AG10803 (cell line): ENCODE results near the gene MPI.
"Not testable (repeated sequence)": the region's sequence is repeated elsewhere in the genome, so short reads cannot be mapped to it uniquely, and the experiment has no call there.

Experiments
- DNase-seq: peaks from one replicate; pipeline ENCODE4 v3.0.0; 2010; ENCODE audit warnings: low read depth
- H3K4me3 ChIP-seq: 2 replicates; pipeline ENCODE4 v1.5.1; 2011; ENCODE audit warnings: mild to moderate bottlenecking, low read length, control low read depth
- TF ChIP-seq, protein P1 (sequence below): conservative IDR thresholded peaks from 2 replicates; pipeline ENCODE4 v1.5.1; 2011; ENCODE audit warnings: mild to moderate bottlenecking, low read length, control low read depth, inconsistent platforms

MPI gene

DNA sequence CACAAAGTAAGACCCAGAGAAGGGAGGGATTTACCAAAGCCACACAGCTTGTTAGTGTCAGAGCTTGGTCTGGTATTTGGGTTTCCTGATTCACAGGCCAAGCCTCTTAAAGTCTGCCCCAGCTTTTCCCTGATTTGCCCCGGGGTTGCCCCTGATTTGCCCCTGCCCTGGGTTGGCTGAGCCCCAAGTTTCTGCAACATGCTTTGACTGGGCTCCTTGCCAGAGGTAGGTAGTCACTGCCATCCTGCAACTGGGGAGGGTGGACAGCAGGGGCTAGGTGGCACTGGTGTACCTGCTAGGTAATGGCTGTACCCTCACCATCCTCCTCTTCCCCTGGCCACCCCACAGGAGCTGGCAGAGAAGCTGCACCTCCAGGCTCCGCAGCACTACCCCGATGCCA lies 2.5 kb downstream of the MPI start:
- no peak for DNase-seq
- H3K4me3 ChIP-seq, result no peak overlapping the region
- TF ChIP-seq, protein P1, sequence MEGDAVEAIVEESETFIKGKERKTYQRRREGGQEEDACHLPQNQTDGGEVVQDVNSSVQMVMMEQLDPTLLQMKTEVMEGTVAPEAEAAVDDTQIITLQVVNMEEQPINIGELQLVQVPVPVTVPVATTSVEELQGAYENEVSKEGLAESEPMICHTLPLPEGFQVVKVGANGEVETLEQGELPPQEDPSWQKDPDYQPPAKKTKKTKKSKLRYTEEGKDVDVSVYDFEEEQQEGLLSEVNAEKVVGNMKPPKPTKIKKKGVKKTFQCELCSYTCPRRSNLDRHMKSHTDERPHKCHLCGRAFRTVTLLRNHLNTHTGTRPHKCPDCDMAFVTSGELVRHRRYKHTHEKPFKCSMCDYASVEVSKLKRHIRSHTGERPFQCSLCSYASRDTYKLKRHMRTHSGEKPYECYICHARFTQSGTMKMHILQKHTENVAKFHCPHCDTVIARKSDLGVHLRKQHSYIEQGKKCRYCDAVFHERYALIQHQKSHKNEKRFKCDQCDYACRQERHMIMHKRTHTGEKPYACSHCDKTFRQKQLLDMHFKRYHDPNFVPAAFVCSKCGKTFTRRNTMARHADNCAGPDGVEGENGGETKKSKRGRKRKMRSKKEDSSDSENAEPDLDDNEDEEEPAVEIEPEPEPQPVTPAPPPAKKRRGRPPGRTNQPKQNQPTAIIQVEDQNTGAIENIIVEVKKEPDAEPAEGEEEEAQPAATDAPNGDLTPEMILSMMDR, result no peak

DNA sequence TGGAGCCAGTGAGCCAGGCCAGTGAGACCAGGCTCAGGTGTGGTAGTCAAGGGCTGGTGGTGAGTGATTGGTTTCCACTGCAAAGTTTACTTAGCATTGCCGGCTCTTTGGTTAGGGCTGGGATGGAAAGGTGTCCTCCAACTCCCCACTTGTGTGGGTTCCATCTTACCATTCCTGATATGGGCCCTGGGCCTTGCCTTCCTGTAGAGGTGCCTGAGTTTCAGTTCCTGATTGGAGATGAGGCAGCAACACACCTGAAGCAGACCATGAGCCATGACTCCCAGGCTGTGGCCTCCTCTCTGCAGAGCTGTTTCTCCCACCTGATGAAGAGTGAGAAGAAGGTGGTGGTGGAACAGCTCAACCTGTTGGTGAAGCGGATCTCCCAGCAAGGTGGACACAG lies 3.1 kb downstream of the MPI start:
- H3K4me3 ChIP-seq, result no peak overlapping the region
- TF ChIP-seq, protein P1, result no peak
- no peak for DNase-seq

DNA sequence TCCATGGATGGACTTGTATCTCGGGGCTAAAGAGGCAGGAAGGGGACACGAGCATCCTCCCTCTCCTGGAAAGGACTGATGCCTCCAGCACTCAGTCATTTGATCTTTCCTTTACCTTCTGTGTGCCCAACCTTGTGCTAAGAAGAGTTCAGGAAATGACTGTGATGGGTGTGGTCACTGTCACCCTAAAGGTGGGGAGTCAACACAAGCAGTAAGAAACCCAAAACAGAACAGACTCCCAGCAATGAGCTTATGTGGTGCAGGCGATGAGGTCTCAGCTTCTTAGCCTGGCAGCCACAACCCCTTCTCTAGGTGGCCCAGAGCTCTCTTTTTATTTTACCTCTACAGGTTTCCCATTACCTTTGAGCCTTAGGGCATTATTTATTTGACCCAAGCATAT lies 3.8 kb downstream of the MPI start:
- no peak overlapping the region for H3K4me3 ChIP-seq
- DNase-seq, result no peak
- TF ChIP-seq, protein P1, result no peak

DNA sequence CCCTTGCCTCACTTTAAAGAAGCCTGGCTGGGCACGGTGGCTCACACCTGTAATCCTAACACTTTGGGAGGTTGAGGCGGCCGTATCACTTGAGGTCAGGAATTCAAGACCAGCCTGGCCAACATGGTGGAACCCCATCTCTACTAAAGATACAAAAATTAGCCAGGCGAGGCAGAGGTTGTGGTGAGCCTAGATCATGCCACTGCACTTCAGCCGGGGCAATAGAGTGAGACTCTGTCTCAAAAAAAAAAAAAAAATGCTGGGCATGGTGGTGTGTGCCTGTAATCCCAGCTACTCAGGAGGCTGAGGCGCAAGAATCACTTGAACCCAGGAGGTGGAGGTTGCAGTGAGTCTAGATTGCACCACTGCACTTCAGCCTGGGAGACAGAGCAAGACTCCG lies 4.5 kb downstream of the MPI start:
- DNase-seq, H3K4me3 ChIP-seq: not testable (repeated sequence)

DNA sequence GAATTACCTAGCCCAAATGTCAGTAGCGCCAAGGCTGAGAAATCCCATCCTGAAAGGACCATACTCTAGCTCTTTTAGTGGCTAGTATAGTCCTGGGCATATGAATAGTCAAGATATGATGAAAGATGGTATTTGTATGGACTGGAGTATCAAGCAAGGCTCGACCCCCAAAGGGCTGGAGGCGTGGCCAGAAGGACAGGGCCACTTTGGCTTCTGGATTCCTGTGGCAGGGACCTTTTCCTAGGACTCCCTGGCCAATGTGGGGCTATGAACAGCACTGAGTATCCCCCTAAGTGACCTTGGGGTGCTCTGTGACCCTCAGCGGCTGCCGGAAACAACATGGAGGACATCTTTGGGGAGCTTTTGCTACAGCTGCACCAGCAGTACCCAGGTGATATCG lies 6.0 kb downstream of the MPI start:
- TF ChIP-seq, protein P1, result no peak
- no peak overlapping the region for H3K4me3 ChIP-seq
- DNase-seq, result no peak

DNA sequence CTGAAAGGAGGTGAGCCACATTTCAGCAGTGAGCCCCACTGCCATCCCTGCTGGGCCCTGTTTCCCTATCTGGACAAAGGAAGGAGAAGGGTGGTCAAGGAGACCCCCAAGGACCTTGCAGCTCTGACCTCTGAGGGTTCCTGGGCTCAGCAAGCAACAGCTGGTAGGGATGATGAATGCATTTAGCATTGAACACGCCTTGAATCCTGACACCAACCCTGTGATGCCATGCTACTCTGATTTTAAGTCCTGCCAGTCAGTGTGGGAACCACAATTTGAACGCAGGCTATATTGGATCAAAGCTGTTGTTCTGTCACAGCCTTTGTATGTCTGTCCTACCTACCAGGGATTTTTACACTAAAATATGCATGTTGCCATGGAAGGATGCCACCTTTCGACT lies 6.5 kb downstream of the MPI start:
- no peak overlapping the region for H3K4me3 ChIP-seq
- no peak for DNase-seq
- TF ChIP-seq, protein P1, result no peak

DNA sequence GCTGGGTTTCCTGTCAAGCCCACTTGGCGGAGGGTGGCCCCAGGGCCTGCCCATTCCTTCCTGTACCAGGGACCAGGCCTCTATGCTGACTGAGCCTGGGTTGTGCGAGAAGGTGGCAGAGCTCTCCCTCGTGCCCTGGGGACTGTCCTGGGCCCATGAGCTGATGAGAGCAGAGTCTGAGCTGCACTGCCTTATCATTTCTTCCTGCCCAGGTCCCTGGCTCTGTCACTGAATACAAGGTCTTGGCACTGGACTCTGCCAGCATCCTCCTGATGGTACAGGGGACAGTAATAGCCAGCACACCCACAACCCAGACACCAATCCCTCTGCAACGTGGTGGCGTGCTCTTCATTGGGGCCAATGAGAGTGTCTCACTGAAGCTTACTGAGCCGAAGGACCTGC lies 7.5 kb downstream of the MPI start:
- DNase-seq, result no peak
- TF ChIP-seq, protein P1, result no peak
- no peak overlapping the region for H3K4me3 ChIP-seq

DNA sequence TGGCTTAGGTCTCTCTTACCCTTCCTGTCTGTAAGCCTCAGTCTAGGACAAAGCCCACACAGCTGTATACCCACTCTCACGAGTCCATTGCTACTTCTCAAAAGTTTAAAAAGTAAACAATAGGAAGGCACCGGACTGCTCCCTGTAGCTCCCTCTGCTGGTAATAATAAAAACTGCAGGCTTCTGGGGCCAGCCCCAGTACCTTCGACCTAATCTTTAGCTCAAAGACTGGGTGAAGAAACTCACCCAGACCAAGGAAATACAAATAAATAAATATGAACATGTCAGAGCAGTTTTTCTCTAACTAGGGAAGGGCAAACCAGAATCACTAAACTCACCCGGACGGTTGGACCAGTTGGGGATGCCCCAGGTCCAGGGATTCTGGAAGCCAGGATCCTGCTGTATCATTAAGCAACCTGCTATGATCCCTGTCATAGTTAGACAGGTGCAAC lies 11.8 kb downstream of the MPI start:
- TF ChIP-seq, protein P1, result peak; percentile 80
- H3K4me3 ChIP-seq, result no peak overlapping the region
- peak; percentile 41 for DNase-seq
